ENCODE results near the gene TMEM178B. TPM values are rescaled to one million over a fixed set of nuclear protein-coding genes. Genes with fewer than 3 reads are reported as not detected.

The TMEM178B gene
- total and polyA plus RNA-seq, 2 of the 4 experiments (the other 2 are of a cell fraction) = under 0.01 to 0.05 TPM

DNA sequence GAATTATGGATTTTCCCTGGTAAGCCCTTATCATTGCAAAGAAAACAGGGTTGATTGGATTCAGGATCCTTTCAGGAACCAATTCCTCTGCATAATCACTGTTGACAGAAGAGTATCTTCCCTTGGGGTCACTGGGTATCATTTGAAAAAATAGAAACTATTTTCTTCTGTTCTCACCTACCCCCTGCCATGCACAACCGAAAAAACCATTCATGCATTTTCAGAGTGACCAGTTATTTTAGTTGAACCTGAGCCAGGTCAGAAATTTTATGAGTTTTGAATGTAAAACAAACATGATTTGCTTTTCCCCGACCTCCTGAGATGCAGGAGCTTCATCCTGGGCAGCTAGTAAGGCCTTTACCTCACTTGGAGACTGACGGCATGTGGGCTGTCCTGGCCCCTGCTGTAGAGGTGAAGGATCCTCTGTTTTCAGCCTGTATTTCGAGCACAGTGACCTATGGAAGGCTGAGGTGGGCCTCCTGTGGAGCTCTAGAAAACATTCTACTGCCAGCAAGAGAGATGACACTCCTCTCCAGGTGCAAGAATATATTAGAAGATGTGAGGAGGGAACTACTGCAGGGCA lies 30.1 kb downstream of the TMEM178B start:
- no peaks in the 10 kb centered on the region for H3K27me3 ChIP-seq (ENCODE audit: control insufficient read depth, insufficient read depth, low read length)
- H3K56ac ChIP-seq (ENCODE audit: extremely low read depth, insufficient read depth, low read length) = no peak overlapping the region
- no peak overlapping the region for H3K4ac ChIP-seq (ENCODE audit: low read depth, low read length)
- no CpG with 5 or more reads among the region's 4 CpGs for WGBS, 2 experiments (ENCODE audit: extremely low coverage in 2 of 2, insufficient read length in 1 of 2)
- H3K23ac ChIP-seq (ENCODE audit: low read depth, low read length) = no peak overlapping the region
- no peak overlapping the region for H2AFZ ChIP-seq (replicated peaks; ENCODE audit: low read length, poor library complexity)
- ATAC-seq (ENCODE audit: low read depth) = no peak
- H2BK5ac ChIP-seq (ENCODE audit: low read depth, low read length, poor library complexity, severe bottlenecking) = no peak overlapping the region
- dilution Hi-C loops (cut with HindIII; ENCODE audit: low sequenced_read_pairs, unreplicated experiment) = no loop called here
- H3K9ac ChIP-seq (ENCODE audit: low read depth, low read length) = no peak overlapping the region
- no peak overlapping the region for H3K18ac ChIP-seq (ENCODE audit: low read depth, low read length)
- no peak overlapping the region for H4K5ac ChIP-seq (ENCODE audit: low read depth, low read length)
- H3K4me1 ChIP-seq (ENCODE audit: control insufficient read depth, insufficient read depth, low read length) = no peaks in the 10 kb centered on the region
- no peaks in the 10 kb centered on the region for H3K36me3 ChIP-seq (ENCODE audit: control insufficient read depth, insufficient read depth, low read length)
- H4K20me1 ChIP-seq (ENCODE audit: insufficient read depth, low read length) = no peaks in the 10 kb centered on the region
- no peak overlapping the region for H2BK20ac ChIP-seq (ENCODE audit: low read depth, low read length)
- no peak overlapping the region for H2AK9ac ChIP-seq (replicated peaks; ENCODE audit: low read depth, low read length, poor library complexity)
- H2BK15ac ChIP-seq (ENCODE audit: low read depth, low read length) = no peak overlapping the region
- CTCF ChIA-PET = no interaction called here
- in situ Hi-C loops (cut with MboI; ENCODE audit: low sequenced_read_pairs) = no loop called here
- H2BK120ac ChIP-seq (ENCODE audit: low read depth, low read length) = no peak overlapping the region
- H4K91ac ChIP-seq (ENCODE audit: insufficient read depth, low read depth, low read length) = no peak overlapping the region
- no peak overlapping the region for H4K8ac ChIP-seq (ENCODE audit: low read depth in 2 of 2, low read length in 2 of 2)
- BruUV-seq (replicated peaks) = no TSS peak
- POLR2A ChIA-PET (ENCODE audit: unreplicated experiment) = no interaction called here
- no peak for TF ChIP-seq CHD1 (IDR thresholded peaks at IDR 0.05; ENCODE audit: low read depth, low read length)
- no peak for TF ChIP-seq POLR2A (IDR thresholded peaks at IDR 0.05; ENCODE audit: low read depth, low read length)
- no peak for TF ChIP-seq RFX5 (IDR thresholded peaks at IDR 0.05; ENCODE audit: low read depth, low read length)
- no peak for TF ChIP-seq BHLHE40 (IDR thresholded peaks at IDR 0.05; ENCODE audit: low read depth, low read length)
- H3K14ac ChIP-seq (replicated peaks; ENCODE audit: low read depth, low read length) = no peak overlapping the region
- no peaks in the 10 kb centered on the region for H3K9me3 ChIP-seq (ENCODE audit: control insufficient read depth, insufficient read depth, low read length)
- intact Hi-C loops (cut with micrococcal nuclease) = no loop called here
- no peak overlapping the region for H3K4me3 ChIP-seq (ENCODE audit: insufficient read depth, low read depth, low read length)
- H3K4me2 ChIP-seq (ENCODE audit: low read depth, low read length) = no peak overlapping the region
- no peak overlapping the region for H2AK5ac ChIP-seq (ENCODE audit: low read depth, low read length)
- H3K79me1 ChIP-seq (ENCODE audit: low read depth in 1 of 2, low read length in 2 of 2) = no peaks in the 10 kb centered on the region
- no peaks in the 10 kb centered on the region for H3K9me1 ChIP-seq (ENCODE audit: insufficient read depth, low read length)
- DNase-seq = no peak
- no peak overlapping the region for H3K27ac ChIP-seq (ENCODE audit: insufficient read depth, low read length)

All from IMR-90 (cell line).